OCI-LY7 (cell line): ENCODE results near the gene CSNK1D. TPM values are rescaled to one million over a fixed set of nuclear protein-coding genes. Genes with fewer than 3 reads are reported as not detected.

Experiments used
- BruUV-seq: library from RNA; stranded (reverse); fragments of 400-500 nt; replicated peaks from 2 replicates; lab custom pipeline; 2021; lab: Mats Ljungman, UMichigan
- CTCF ChIA-PET: fragments of 300-600 bp; sonication (Branson Sonifier 250); formaldehyde crosslinking; loops from one replicate; lab custom pipeline; 2022; ENCODE audit warnings: antibody characterized with exemption; ENCODE audit not compliant: unreplicated experiment; lab: Charles Lee
- POLR2A ChIA-PET: fragments of 300-600 bp; sonication (Branson Sonifier 250); formaldehyde crosslinking; loops from one replicate; lab custom pipeline; 2022; ENCODE audit warnings: antibody characterized with exemption; lab: Charles Lee
- DNase-seq: peaks from one replicate; pipeline ENCODE4 v3.0.0-alpha.2; 2015; ENCODE audit warnings: low spot score
- H2AFZ ChIP-seq: fragments of 200-600 bp; sonication (generic), shearing (Covaris generic); 2 replicates; pipeline ENCODE4 v1.6.1; 2014; ENCODE audit warnings: mild to moderate bottlenecking, antibody characterized with exemption, low read length, moderate library complexity
- H3K27ac ChIP-seq: fragments of 200-600 bp; sonication (generic); 2 replicates; pipeline ENCODE4 v1.5.1; 2014; ENCODE audit warnings: mixed run types, low read depth, mild to moderate bottlenecking, moderate library complexity, low read length, inconsistent platforms; ENCODE audit not compliant: poor library complexity, severe bottlenecking
- H3K36me3 ChIP-seq: fragments of 200-600 bp; sonication (generic); 2 replicates; pipeline ENCODE4 v1.6.1; 2014; ENCODE audit warnings: mild to moderate bottlenecking, antibody characterized with exemption, low read length, moderate library complexity, mixed read lengths; ENCODE audit not compliant: insufficient read depth
- H3K4me1 ChIP-seq: fragments of 200-600 bp; sonication (generic); 2 replicates; pipeline ENCODE4 v1.5.1; 2014; ENCODE audit warnings: mild to moderate bottlenecking, low read length; ENCODE audit not compliant: insufficient read depth, poor library complexity, severe bottlenecking
- H3K4me2 ChIP-seq: fragments of 200-600 bp; sonication (generic); 2 replicates; pipeline ENCODE4 v1.6.1; 2014; ENCODE audit warnings: mild to moderate bottlenecking, low read length
- H3K4me3 ChIP-seq: fragments of 200-600 bp; sonication (generic); 2 replicates; pipeline ENCODE4 v1.5.1; 2014; ENCODE audit warnings: mild to moderate bottlenecking, low read depth, low read length; ENCODE audit not compliant: poor library complexity, severe bottlenecking
- H3K79me2 ChIP-seq: fragments of 200-600 bp; sonication (generic); 2 replicates; pipeline ENCODE4 v1.6.1; 2016; ENCODE audit warnings: low read depth, mild to moderate bottlenecking, low read length, moderate library complexity, mixed read lengths; ENCODE audit not compliant: insufficient read depth
- H3K9me2 ChIP-seq: fragments of 200-600 bp; sonication (generic); 2 replicates; pipeline ENCODE4 v1.6.1; 2016; ENCODE audit warnings: mild to moderate bottlenecking, low read length, mixed read lengths; ENCODE audit not compliant: insufficient read depth
- H3K9me3 ChIP-seq: fragments of 200-600 bp; sonication (generic); 2 replicates; pipeline ENCODE4 v1.6.1; 2014; ENCODE audit warnings: mild to moderate bottlenecking, mixed run types, low read length, mixed read lengths
- H4K20me1 ChIP-seq: fragments of 200-600 bp; sonication (generic); 2 replicates; pipeline ENCODE4 v1.6.1; 2014; ENCODE audit warnings: mild to moderate bottlenecking, antibody characterized with exemption, low read length, moderate library complexity, mixed read lengths; ENCODE audit not compliant: insufficient read depth
- CTCF ChIP-seq: fragments of 200-600 bp; sonication (generic); conservative IDR thresholded peaks from 2 replicates; pipeline ENCODE4 v1.5.1; 2014; ENCODE audit warnings: mild to moderate bottlenecking, antibody characterized with exemption, low read length, moderate library complexity, mixed read lengths
- EZH2phosphoT487 ChIP-seq: fragments of 200-600 bp; sonication (generic); IDR thresholded peaks from 2 replicates; pipeline ENCODE4 v1.6.1; 2018; ENCODE audit warnings: low read depth, borderline replicate concordance, mild to moderate bottlenecking, mixed run types, antibody characterized with exemption, low read length, moderate library complexity, mixed read lengths
- intact Hi-C: fragments of 100-400 bp; cut with micrococcal nuclease; formaldehyde crosslinking; loops from one replicate; pipeline ENCODE4 v1.10.0; 2022; ENCODE audit not compliant: unreplicated experiment
- total RNA-seq, 2 experiments: library from RNA; depleted of rRNA in 1 of 2; stranded (reverse); fragments of >200 nt in 1 of 2; shearing (Covaris generic) in 1 of 2; gene quantifications; 2 replicates each; pipeline ENCODE4 v1.2.3, GENCODE V29; 2014 to 2022

Gene CSNK1D
- total RNA-seq, 2 experiments from 2014 or later, result 53.0 to 181 TPM

- Histone ChIP-seq H3K4me3 (no peak overlapping the region), H4K20me1 (no peaks in the 10 kb centered on the region), H3K9me2 (no peaks in the 10 kb centered on the region), H3K9me3 (no peaks in the 10 kb centered on the region), H3K27ac (no peak overlapping the region), H3K79me2 (no peaks in the 10 kb centered on the region), H3K36me3 (peaks cover 100% of the 10 kb centered on the region), H2AFZ (no peak overlapping the region), H3K4me2 (no peak overlapping the region), H3K4me1 (no peaks in the 10 kb centered on the region)
- intact Hi-C loops, result no loop called here
- POLR2A ChIA-PET, result no interaction called here
- BruUV-seq, result no TSS peak
- no peak for DNase-seq
- TF ChIP-seq EZH2phosphoT487 (no peak), CTCF (no peak)
- CTCF ChIA-PET, result no interaction called here
These were observed 25.4 kb downstream of the CSNK1D start for GRCh38 chr17:82247856-82248671.

- POLR2A ChIA-PET, result no interaction called here
- CTCF ChIA-PET, result no interaction called here
These were observed 26.2 kb downstream of the CSNK1D start for GRCh38 chr17:82247182-82247823.

More at GRCh38 chr17:82247182-82247823, 26.2 kb downstream of the CSNK1D start:
- Histone ChIP-seq H2AFZ (no peak overlapping the region), H3K4me1 (no peaks in the 10 kb centered on the region), H3K9me2 (no peaks in the 10 kb centered on the region), H3K27ac (no peak overlapping the region), H3K9me3 (no peaks in the 10 kb centered on the region), H3K36me3 (peaks cover 97% of the 10 kb centered on the region), H3K4me3 (no peak overlapping the region), H3K4me2 (no peak overlapping the region), H3K79me2 (no peaks in the 10 kb centered on the region), H4K20me1 (no peaks in the 10 kb centered on the region)
- intact Hi-C loops, result no loop called here
- TF ChIP-seq CTCF, result no peak
- no peak for DNase-seq
- TSS peak; percentile 30 for BruUV-seq
